GM21528 (cell line): ENCODE measurements around the gene ZNF248.

Source experiments
- ATAC-seq: cut with Tn5 transposase; IDR thresholded peaks from one replicate; pipeline ENCODE4 v1.9.1; 2021; ENCODE audit warnings: mild to moderate bottlenecking, moderate library complexity; ENCODE audit not compliant: unreplicated experiment, low FRiP score

The ZNF248 gene

GRCh38 chr10:37831495-37832333 lies 25.7 kb downstream of the ZNF248 start:
- no peak for ATAC-seq

DNA sequence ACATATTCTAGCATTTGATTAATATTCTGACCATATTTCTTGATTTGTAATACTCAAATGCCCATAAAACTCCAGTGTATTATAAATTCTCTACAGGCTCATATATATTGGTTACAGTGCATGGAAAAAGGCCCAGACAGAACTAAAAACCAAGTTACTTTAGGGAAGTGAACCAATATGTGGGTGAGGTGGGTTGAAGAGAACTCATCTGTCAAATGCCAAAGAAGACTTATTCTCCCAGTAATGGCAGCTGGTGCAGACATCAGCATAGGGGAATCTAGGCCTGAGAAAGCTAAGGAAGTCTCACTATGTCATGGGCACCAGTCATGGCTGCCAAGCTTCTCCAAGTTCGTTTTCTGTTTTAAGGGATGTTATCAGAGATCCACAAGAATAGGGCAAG lies 30.6 kb downstream of the ZNF248 start:
- no peak for ATAC-seq

GRCh38 chr10:37821237-37821636 lies 36.2 kb downstream of the ZNF248 start:
- no peak for ATAC-seq

DNA sequence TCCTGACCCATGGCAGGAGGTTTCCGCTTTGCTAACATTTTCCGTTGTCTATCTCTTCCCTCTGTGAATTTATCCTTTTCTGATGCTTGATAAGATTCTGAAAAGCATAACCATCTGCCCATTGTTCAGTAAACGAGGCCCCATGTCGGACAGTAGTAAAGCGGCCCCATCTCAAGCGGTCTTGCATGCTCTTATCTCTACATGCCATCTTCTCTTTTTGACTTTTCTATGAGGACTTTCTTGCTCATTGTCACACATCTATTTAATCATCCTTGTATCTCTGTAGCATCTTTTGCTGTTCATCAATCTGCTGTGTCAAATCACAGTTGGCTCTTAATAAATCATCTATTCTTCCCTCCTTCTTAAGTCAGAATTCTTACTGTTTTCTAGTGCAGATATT lies 37.6 kb downstream of the ZNF248 start:
- ATAC-seq = no peak

- ATAC-seq = no peak
Observed at GRCh38 chr10:37816290-37816689, 41.1 kb downstream of the ZNF248 start.

- ATAC-seq = no peak
Observed at GRCh38 chr10:37813763-37814162, 43.6 kb downstream of the ZNF248 start.

GRCh38 chr10:37812290-37812689 lies 45.1 kb downstream of the ZNF248 start:
- no peak for ATAC-seq

- no peak for ATAC-seq
Observed at GRCh38 chr10:37803269-37803668, 54.1 kb downstream of the ZNF248 start.

- no peak for ATAC-seq
Observed at GRCh38 chr10:37801557-37801956, 55.9 kb downstream of the ZNF248 start.

- no peak for ATAC-seq
Observed at GRCh38 chr10:37794305-37794976, 63.0 kb downstream of the ZNF248 start.

DNA sequence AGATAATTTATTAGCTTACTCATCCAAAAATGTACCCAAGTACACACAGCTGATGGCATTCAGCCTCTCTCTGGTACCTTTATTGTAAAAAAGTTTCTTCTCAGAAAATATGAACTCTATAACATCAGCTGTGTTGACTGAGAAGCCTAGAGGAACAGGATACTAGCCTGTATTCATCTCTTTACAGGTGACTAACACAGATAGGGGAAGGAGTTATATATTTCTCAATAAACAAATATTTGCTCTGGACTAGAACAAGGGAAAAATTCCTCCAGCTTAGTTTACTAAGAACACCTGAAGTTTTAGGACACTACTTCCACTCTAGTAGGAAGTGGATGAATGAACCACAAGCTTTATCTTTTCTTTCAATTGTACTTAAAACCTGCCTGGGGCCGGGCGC lies 67.8 kb downstream of the ZNF248 start:
- no peak for ATAC-seq

GRCh38 chr10:37784678-37785077 lies 72.7 kb downstream of the ZNF248 start:
- ATAC-seq = no peak

DNA sequence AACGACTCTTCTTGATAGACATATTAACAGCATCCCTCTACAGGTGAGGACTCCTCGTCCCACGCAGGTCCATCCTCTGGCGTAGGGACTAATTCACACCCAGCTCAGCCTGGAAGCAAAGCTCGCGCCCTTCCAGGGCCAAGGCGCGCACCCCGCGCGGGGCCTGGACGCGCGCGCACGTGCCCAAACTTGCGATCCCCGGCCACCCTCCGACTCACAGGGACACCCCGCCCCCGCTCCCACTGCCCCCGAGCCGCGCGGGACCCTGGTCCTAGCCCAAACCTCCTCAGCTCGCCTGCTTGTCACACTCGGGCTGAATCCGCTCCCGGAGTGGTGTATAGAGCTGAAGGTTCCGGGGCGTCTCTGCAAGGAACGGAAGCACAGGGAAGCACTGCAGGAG lies 76.9 kb downstream of the ZNF248 start:
- no peak for ATAC-seq

GRCh38 chr10:37777056-37777455 lies 80.4 kb downstream of the ZNF248 start:
- no peak for ATAC-seq

DNA sequence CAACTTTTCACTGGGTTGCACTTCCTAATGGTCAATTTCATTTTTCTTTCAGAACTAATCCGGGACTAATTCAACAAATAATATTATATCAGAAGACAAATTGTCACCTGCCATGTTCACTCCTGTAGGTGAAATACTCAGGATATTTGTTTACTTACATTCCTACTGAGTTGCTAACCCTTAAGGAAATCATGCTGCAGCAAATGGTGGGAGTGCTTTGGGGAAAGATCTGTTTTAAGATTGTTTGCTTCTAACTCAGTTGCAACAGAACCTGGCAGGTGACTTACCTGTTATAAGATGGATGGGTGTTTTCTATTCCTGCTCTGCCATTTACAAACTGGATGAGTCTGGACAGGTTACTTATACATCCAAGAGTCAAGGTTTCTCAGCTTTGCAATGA lies 81.8 kb downstream of the ZNF248 start:
- no peak for ATAC-seq

- ATAC-seq = no peak
Observed at GRCh38 chr10:37774351-37774750, 83.1 kb downstream of the ZNF248 start.

GRCh38 chr10:37765216-37765615 lies 92.2 kb downstream of the ZNF248 start:
- no peak for ATAC-seq

DNA sequence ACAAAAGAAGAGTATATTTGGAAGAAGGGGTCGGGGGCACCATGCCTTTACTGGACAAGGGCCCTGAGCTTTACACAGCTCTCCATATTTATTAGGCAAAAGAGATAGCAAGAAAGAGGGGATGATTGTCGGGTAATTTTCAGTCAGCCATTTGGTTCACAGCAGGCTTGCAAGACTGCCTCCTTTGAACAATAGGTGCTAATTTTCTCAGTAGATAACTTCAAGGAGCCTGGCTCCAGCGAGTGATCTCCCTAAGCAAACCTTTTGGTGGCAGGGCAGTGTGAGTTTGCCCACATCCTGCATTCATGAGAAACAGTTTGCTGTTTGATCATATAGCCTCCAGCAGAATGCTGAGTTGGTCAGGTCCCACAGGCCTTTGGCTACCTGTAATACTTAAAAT lies 94.3 kb downstream of the ZNF248 start:
- ATAC-seq = no peak

DNA sequence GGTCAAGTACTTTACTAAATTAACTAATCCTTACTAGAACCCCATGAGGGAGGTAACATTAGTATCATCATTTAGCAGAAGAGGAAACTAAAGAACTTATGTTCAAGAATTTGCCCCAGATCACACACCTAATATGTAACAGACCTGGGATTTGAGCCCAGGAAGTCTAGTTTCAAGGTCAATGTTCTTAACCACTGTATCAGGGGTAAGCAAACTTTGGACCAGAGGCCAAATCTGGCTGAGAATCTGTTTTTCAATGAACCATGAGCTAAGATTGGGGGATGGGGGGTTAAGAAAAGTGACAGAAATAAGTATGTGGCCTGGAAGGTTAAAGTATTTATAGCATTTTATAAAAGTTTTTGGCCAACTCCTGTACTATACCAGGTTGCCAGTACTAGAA lies 95.1 kb downstream of the ZNF248 start:
- no peak for ATAC-seq

DNA sequence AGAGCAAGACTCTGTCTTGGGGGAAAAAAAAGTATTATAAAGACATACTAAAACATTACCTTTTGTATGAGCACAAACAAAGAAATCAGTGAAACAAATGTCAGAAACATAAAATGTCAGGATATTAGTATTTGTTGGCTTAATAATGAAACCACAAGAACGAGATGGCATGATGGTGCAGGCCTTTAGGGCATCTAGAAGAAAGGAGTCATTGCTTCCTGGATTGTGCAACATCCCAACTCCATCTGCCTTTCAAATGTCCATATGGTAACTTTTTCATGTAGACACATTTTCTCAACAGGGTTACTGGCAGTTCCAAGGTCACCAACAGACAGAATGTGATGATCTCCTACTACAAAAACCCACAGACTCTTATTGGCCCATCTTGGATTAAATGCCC lies 96.6 kb downstream of the ZNF248 start:
- no peak for ATAC-seq

DNA sequence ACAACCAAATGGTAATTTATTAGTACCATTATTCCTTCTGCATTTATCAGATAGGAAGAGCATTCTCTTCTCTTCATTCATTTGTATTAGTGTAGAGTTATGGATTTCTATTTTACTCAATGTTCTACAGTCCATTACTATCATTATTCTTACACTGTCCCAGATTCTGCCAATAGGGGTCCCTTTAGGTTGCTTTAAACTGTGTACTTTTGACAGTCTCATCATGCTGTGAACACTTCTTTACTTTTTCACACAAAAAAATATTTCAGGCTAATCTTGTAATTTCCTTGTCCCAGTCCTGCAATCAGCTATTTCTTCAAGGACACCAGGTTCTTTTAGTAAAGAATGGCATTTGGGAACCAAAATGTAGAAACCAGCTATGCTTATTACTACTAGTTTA lies 99.3 kb downstream of the ZNF248 start:
- ATAC-seq = no peak
